Neuronal stem cell (in vitro differentiated cells): ENCODE results near the gene HHIPL1.

Source experiments
- DNase-seq: peaks from one replicate; pipeline ENCODE4 v3.0.0-alpha.2; 2013; ENCODE audit warnings: low spot score
- H2AFZ ChIP-seq: one replicate; pipeline ENCODE4 v1.6.1; 2013; ENCODE audit warnings: mild to moderate bottlenecking, low read length, inconsistent platforms
- H2AK5ac ChIP-seq: 2 replicates; pipeline ENCODE4 v1.6.1; 2013; ENCODE audit warnings: low read depth, mild to moderate bottlenecking, inconsistent platforms, low read length, moderate library complexity, mixed read lengths
- H2BK120ac ChIP-seq: 2 replicates; pipeline ENCODE4 v1.6.1; 2013; ENCODE audit warnings: low read depth, mild to moderate bottlenecking, inconsistent platforms, low read length, moderate library complexity, mixed read lengths
- H2BK12ac ChIP-seq: one replicate; pipeline ENCODE4 v1.6.1; 2013; ENCODE audit warnings: low read length, inconsistent platforms
- H2BK15ac ChIP-seq: 2 replicates; pipeline ENCODE4 v1.6.1; 2013; ENCODE audit warnings: mild to moderate bottlenecking, low read length, inconsistent platforms, mixed read lengths
- H2BK5ac ChIP-seq: one replicate; pipeline ENCODE4 v1.6.1; 2013; ENCODE audit warnings: inconsistent platforms, mild to moderate bottlenecking, low read length, moderate library complexity
- H3K14ac ChIP-seq: one replicate; pipeline ENCODE4 v1.6.1; 2013; ENCODE audit warnings: low read length, inconsistent platforms
- H3K18ac ChIP-seq: 2 replicates; pipeline ENCODE4 v1.6.1; 2013; ENCODE audit warnings: low read length, inconsistent platforms
- H3K23ac ChIP-seq: 2 replicates; pipeline ENCODE4 v1.6.1; 2013; ENCODE audit warnings: low read depth, mild to moderate bottlenecking, mixed read lengths, low read length, inconsistent platforms; ENCODE audit not compliant: poor library complexity
- H3K27ac ChIP-seq: replicated peaks from 3 replicates; pipeline ENCODE4 v1.5.1; 2013; ENCODE audit warnings: low read length, inconsistent platforms
- H3K27me3 ChIP-seq, 3 experiments: 2 replicates each; pipeline ENCODE4 v1.6.1; 2013; ENCODE audit warnings: low read length in 3 of 3, mild to moderate bottlenecking in 2 of 3, inconsistent platforms in 1 of 3, low read depth in 1 of 3, mixed read lengths in 1 of 3, moderate library complexity in 1 of 3; ENCODE audit not compliant: control insufficient read depth in 3 of 3, insufficient read depth in 3 of 3
- H3K36me3 ChIP-seq, 2 donors: replicated peaks in 1 of 2; 2 replicates each; pipeline ENCODE4 v1.6.1; 2013; ENCODE audit warnings: low read length in 2 of 2; ENCODE audit not compliant: control insufficient read depth in 2 of 2, insufficient read depth in 2 of 2
- H3K4ac ChIP-seq: 2 replicates; pipeline ENCODE4 v1.6.1; 2013; ENCODE audit warnings: inconsistent platforms, mild to moderate bottlenecking, low read length, moderate library complexity
- H3K4me1 ChIP-seq, 2 donors: 1 replicate in 1 of 2; 2 replicates in 1 of 2; pipeline ENCODE4 v1.6.1; 2013; ENCODE audit warnings: low read length in 2 of 2, low read depth in 1 of 2; ENCODE audit not compliant: control insufficient read depth in 2 of 2, insufficient read depth in 1 of 2
- H3K4me2 ChIP-seq: one replicate; pipeline ENCODE4 v1.6.1; 2013; ENCODE audit warnings: mild to moderate bottlenecking, low read length, inconsistent platforms; ENCODE audit not compliant: insufficient read depth, poor library complexity, severe bottlenecking
- H3K4me3 ChIP-seq, 2 donors: 2 replicates each; pipeline ENCODE4 v1.5.1; 2013; ENCODE audit warnings: low read length in 2 of 2, mild to moderate bottlenecking in 2 of 2, inconsistent platforms in 1 of 2, moderate library complexity in 1 of 2
- H3K79me1 ChIP-seq: one replicate; pipeline ENCODE4 v1.6.1; 2013; ENCODE audit warnings: low read depth, mild to moderate bottlenecking, inconsistent platforms, low read length, moderate library complexity
- H3K9ac ChIP-seq: one replicate; pipeline ENCODE4 v1.6.1; 2013; ENCODE audit warnings: mild to moderate bottlenecking, low read depth, low read length, inconsistent platforms; ENCODE audit not compliant: poor library complexity
- H3K9me3 ChIP-seq, 2 donors: replicated peaks in 1 of 2; 2 replicates each; pipeline versions ENCODE3 to v1.6.1; 2013; ENCODE audit warnings: low read length in 2 of 2, mild to moderate bottlenecking in 2 of 2, inconsistent platforms in 1 of 2, low read depth in 1 of 2, mixed read lengths in 1 of 2, moderate library complexity in 1 of 2; ENCODE audit not compliant: control insufficient read depth in 2 of 2, insufficient read depth in 1 of 2
- H4K8ac ChIP-seq: one replicate; pipeline ENCODE4 v1.6.1; 2013; ENCODE audit warnings: low read depth, mild to moderate bottlenecking, inconsistent platforms, low read length, moderate library complexity
- H4K91ac ChIP-seq: one replicate; pipeline ENCODE4 v1.6.1; 2013; ENCODE audit warnings: low read length, low read depth, mild to moderate bottlenecking, inconsistent platforms; ENCODE audit not compliant: poor library complexity
- WGBS, 2 donors: extraction: QIAGEN DNeasy Blood & Tissue Kit; methylation state at CpG; one replicate each; pipeline ENCODE4 v1.1.7; 2013; ENCODE audit warnings: missing lambda C conversion rate in 2 of 2, mixed read lengths in 1 of 2; ENCODE audit not compliant: insufficient read length in 2 of 2, insufficient replicate concordance in 1 of 2; ENCODE audit errors: extremely low coverage in 2 of 2; 5-methylcytosine and 5-hydroxymethylcytosine counted together

The HHIPL1 gene

GRCh38 chr14:99657645-99658155, 12.8 kb downstream of the HHIPL1 start:
- WGBS, 2 donors, result no CpG with 5 or more reads among the region's 1 CpG
- Histone ChIP-seq H4K91ac (no peak overlapping the region), H2BK12ac (no peak overlapping the region), H3K4me3 (no peak overlapping the region), H3K27ac (no peak overlapping the region), H2AFZ (no peak overlapping the region), H3K4ac (no peak overlapping the region), H4K8ac (no peak overlapping the region), H3K36me3 (no peaks in the 10 kb centered on the region), H3K79me1 (no peaks in the 10 kb centered on the region), H2BK15ac (no peak overlapping the region), H3K4me2 (no peak overlapping the region), H3K14ac (peak overlapping the region; percentile 14), H2BK120ac (no peak overlapping the region), H3K9me3 (peaks cover 0 to 3% of the 10 kb centered on the region in 2 donors), H3K4me1 (peaks cover 20 to 21% of the 10 kb centered on the region in 2 donors), H3K9ac (peak overlapping the region; percentile 53), H3K18ac (no peak overlapping the region), H2AK5ac (no peak overlapping the region), H3K27me3 (peaks cover 0 to 8% (median 0%) of the 10 kb centered on the region in 3 experiments), H3K23ac (no peak overlapping the region), H2BK5ac (no peak overlapping the region)
- no peak for DNase-seq

- no CpG with 5 or more reads among the region's 15 CpGs for WGBS, 2 donors
- no peak overlapping the region for H2BK12ac ChIP-seq
- no peak for DNase-seq
- no peak overlapping the region for H3K23ac ChIP-seq
- H3K18ac ChIP-seq, result no peak overlapping the region
- no peak overlapping the region for H4K91ac ChIP-seq
- no peaks in the 10 kb centered on the region for H3K36me3 ChIP-seq
- H3K27me3 ChIP-seq, result peaks cover 0 to 8% (median 0%) of the 10 kb centered on the region in 3 experiments
- H3K79me1 ChIP-seq, result no peaks in the 10 kb centered on the region
- no peak overlapping the region for H3K14ac ChIP-seq
- H2BK120ac ChIP-seq, result no peak overlapping the region
- no peak overlapping the region for H3K4me2 ChIP-seq
- H2AFZ ChIP-seq, result no peak overlapping the region
- H3K27ac ChIP-seq, result no peak overlapping the region
- H2BK15ac ChIP-seq, result no peak overlapping the region
- H2BK5ac ChIP-seq, result no peak overlapping the region
- H2AK5ac ChIP-seq, result no peak overlapping the region
- no peak overlapping the region for H4K8ac ChIP-seq
- H3K9me3 ChIP-seq, result peaks cover 0 to 3% of the 10 kb centered on the region in 2 donors
- H3K4ac ChIP-seq, result no peak overlapping the region
- no peak overlapping the region for H3K9ac ChIP-seq
- peaks cover 23 to 28% of the 10 kb centered on the region in 2 donors for H3K4me1 ChIP-seq
- H3K4me3 ChIP-seq, result no peak overlapping the region
Measured at GRCh38 chr14:99658218-99658845, 13.4 kb downstream of the HHIPL1 start.

GRCh38 chr14:99659333-99659741, 14.4 kb downstream of the HHIPL1 start:
- H3K4me1 ChIP-seq, result peaks cover 30 to 32% of the 10 kb centered on the region in 2 donors
- peak overlapping the region; percentile 53 for H3K23ac ChIP-seq
- no peak overlapping the region for H3K4ac ChIP-seq
- peaks cover 0 to 8% (median 0%) of the 10 kb centered on the region in 3 experiments for H3K27me3 ChIP-seq
- H2BK5ac ChIP-seq, result no peak overlapping the region
- no peak for DNase-seq
- no peak overlapping the region for H3K9ac ChIP-seq
- peaks cover 0 to 3% of the 10 kb centered on the region in 2 donors for H3K9me3 ChIP-seq
- no peak overlapping the region for H4K8ac ChIP-seq
- peak overlapping the region; percentile 46 for H2BK15ac ChIP-seq
- peak overlapping the region; percentile 27 for H2BK12ac ChIP-seq
- no peak overlapping the region for H3K4me2 ChIP-seq
- no peaks in the 10 kb centered on the region for H3K79me1 ChIP-seq
- no peak overlapping the region for H2BK120ac ChIP-seq
- WGBS, 2 donors, result no CpG with 5 or more reads among the region's 58 CpGs
- no peaks in the 10 kb centered on the region for H3K36me3 ChIP-seq
- no peak overlapping the region for H4K91ac ChIP-seq
- no peak overlapping the region for H2AK5ac ChIP-seq
- H3K14ac ChIP-seq, result no peak overlapping the region
- H3K4me3 ChIP-seq, result peak overlapping the region in 1 of 2 donors; percentile 19
- no peak overlapping the region for H2AFZ ChIP-seq
- no peak overlapping the region for H3K27ac ChIP-seq
- H3K18ac ChIP-seq, result no peak overlapping the region

GRCh38 chr14:99660006-99660566, 15.2 kb downstream of the HHIPL1 start:
- Histone ChIP-seq H3K27me3 (peaks cover 0 to 8% (median 0%) of the 10 kb centered on the region in 3 experiments), H4K91ac (no peak overlapping the region), H2BK15ac (peak overlapping the region; percentile 46), H2AK5ac (peak overlapping the region; percentile 77), H3K79me1 (no peaks in the 10 kb centered on the region), H4K8ac (no peak overlapping the region), H2AFZ (peak overlapping the region; percentile 24), H3K27ac (no peak overlapping the region), H2BK120ac (peak overlapping the region; percentile 10), H3K23ac (no peak overlapping the region), H3K9ac (no peak overlapping the region), H2BK12ac (no peak overlapping the region), H3K4me3 (no peak overlapping the region), H3K9me3 (peaks cover 0 to 3% of the 10 kb centered on the region in 2 donors), H3K4ac (no peak overlapping the region), H3K36me3 (no peaks in the 10 kb centered on the region), H2BK5ac (no peak overlapping the region), H3K18ac (peak overlapping the region; percentile 69), H3K4me1 (peaks cover 33 to 39% of the 10 kb centered on the region in 2 donors), H3K4me2 (no peak overlapping the region), H3K14ac (no peak overlapping the region)
- DNase-seq, result no peak
- no CpG with 5 or more reads among the region's 37 CpGs for WGBS, 2 donors
